HG03060 (cell line): ENCODE measurements around the gene RUSF1.
"Not testable (repeated sequence)": the region's sequence is repeated elsewhere in the genome, so short reads cannot be mapped to it uniquely, and the experiment has no call there.

Experiments
- ATAC-seq: cut with Tn5 transposase; IDR thresholded peaks from one replicate; pipeline ENCODE4 v1.9.1; 2021; ENCODE audit warnings: low read depth, moderate number of reproducible peaks; ENCODE audit not compliant: unreplicated experiment

Gene RUSF1

DNA sequence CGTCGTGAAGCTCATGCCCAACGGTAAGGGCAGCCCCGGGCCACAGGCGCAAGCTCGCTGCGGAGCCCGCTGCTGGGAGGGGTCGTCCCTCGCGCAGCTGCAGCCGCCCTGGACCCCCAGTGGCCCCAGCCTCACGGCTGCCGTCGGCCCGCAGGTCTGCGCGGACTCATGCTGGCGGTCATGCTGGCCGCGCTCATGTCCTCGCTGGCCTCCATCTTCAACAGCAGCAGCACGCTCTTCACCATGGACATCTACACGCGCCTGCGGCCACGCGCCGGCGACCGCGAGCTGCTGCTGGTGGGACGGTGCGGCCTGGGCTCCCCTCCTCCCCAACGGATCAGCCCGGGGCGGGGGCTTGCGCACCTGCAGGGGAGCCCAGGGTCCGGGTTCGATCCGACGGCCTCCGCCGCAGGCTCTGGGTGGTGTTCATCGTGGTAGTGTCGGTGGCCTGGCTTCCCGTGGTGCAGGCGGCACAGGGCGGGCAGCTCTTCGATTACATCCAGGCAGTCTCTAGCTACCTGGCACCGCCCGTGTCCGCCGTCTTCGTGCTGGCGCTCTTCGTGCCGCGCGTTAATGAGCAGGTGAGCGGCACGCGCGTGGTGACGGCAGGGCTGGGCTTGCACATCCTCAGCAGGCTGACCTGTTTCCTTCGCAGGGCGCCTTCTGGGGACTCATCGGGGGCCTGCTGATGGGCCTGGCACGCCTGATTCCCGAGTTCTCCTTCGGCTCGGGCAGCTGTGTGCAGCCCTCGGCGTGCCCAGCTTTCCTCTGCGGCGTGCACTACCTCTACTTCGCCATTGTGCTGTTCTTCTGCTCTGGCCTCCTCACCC lies 19.5 kb downstream of the RUSF1 start:
- no peak for ATAC-seq

DNA sequence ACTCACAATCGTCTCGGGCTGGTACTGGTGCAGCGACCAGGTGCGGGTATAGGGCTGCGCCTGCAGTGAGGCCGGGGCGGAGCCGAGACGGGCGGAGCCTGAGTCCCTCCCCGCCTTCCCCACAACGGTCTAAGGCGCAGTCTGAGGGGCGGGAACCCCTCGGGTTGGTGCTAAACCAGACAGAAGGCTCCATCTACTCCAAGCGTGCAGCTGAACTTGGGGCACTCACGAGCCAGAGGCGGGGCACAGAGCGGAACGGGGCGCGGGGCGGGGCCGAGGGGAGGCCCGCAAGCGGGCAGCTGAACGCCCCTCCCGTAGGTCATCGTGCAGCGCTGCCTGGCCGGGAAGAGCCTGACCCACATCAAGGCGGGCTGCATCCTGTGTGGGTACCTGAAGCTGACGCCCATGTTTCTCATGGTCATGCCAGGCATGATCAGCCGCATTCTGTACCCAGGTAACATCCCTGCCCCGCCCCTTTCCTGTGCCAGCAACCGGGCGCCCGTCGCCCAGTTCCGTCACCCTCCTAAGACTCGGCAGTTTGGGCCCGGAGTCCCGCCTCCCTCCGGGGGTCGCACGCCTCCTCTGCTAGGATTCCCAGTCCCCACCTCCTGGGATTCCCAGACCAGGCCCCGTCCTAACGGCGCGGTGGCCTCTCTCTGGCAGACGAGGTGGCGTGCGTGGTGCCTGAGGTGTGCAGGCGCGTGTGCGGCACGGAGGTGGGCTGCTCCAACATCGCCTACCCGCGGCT lies 20.3 kb downstream of the RUSF1 start:
- no peak for ATAC-seq

DNA sequence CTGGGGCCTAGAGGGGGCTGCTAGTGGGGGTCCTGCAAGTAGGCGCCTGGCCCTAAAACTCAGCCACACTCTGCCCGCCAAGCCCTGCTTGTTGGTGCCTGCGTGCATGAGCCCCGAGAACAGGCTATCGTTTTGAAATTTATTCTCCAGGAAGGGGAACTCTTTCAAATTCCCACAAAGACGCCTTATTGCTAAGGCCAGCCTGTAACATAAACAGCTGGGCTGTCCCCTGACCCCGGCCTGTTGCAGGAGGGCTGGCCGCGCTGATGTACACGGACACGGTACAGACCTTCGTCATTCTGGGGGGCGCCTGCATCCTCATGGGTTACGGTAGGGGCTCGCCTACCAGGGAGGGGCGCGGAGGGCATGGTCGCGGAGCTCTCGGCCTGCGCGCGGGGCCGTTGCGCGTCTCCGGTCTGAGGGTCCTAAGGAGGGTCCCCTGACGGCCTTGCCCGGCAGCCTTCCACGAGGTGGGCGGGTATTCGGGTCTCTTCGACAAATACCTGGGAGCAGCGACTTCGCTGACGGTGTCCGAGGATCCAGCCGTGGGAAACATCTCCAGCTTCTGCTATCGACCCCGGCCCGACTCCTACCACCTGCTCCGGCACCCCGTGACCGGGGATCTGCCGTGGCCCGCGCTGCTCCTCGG lies 21.0 kb downstream of the RUSF1 start:
- ATAC-seq = no peak

DNA sequence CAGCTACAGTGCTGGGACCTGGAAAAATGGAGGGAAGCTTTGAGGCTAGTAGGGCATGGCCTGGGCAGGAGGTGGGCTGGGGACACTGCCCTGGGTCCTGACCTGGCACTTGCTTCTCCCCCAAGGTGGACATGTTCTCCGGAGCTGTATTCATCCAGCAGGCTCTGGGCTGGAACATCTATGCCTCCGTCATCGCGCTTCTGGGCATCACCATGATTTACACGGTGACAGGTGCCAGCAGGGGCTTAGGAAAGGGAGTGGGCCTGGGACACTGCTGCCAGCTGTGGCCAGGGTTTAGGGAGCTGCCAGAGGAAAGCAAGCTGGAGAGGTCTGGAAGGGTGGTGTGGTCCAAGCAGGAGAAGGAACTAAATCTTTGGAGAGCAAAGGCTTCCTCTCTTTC lies 22.1 kb downstream of the RUSF1 start:
- no peak for ATAC-seq

DNA sequence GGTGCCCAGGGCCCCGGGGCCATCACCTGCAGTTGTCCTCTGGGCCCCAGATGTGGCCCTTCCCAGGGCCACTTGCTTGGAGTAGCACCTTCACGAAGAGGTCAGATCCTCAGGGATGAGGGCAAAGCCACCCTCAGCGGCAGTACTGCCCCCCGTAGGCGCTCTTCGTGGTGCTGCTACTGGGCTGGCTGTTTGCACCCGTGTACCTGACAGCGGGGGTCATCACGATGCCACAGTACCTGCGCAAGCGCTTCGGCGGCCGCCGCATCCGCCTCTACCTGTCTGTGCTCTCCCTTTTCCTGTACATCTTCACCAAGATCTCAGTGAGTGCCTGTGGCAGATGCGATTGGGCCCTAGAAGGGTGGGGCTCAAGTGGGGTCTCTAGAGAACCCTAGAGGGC lies 22.6 kb downstream of the RUSF1 start:
- no peak for ATAC-seq

DNA sequence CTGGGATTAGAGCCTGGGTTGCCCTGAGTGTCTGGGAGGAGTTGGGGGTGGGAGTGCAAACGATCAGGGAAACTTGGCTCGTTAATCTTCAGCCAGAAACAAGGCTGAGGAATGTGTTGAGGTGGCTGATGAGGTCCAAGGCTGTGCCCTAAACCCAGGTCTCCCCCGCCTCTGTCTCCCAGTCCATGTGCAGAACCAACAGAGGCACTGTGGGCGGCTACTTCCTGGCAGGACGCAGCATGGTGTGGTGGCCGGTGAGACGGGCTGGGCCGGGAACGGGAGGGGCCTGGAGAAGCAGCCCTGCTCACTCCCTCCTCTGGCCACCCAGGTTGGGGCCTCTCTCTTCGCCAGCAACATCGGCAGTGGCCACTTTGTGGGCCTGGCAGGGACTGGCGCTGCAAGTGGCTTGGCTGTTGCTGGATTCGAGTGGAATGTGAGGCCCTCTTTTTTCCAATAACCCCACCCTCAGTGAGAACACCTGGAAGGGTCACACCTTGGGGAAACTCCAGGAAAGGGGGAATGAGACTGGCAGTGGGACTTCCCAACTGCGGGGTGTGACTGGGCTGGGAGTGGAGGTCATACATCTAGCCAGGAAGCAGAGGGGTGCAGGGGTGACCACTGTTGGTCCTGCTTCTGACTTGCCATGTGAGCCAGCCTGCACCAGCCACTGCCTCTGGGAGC lies 23.6 kb downstream of the RUSF1 start:
- ATAC-seq = no peak

DNA sequence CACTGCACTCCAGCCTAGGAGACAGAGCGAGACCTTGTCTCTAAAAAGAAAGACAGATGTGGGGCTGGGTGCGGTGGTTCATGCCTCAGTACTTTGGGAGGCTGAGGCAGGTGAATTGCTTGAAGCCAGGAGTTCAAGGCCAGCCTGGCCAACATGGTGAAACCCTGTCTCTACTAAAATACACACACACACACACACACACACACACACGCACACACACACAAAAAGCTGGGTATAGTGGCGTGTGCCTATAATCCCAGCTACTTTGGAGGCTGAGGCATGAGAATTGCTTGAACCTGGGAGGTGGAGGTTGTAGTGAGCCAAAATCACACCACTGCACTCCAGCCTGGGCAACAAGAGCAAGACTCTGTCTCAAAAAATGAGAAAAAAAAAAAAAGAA lies 24.1 kb downstream of the RUSF1 start:
- ATAC-seq = not testable (repeated sequence)

DNA sequence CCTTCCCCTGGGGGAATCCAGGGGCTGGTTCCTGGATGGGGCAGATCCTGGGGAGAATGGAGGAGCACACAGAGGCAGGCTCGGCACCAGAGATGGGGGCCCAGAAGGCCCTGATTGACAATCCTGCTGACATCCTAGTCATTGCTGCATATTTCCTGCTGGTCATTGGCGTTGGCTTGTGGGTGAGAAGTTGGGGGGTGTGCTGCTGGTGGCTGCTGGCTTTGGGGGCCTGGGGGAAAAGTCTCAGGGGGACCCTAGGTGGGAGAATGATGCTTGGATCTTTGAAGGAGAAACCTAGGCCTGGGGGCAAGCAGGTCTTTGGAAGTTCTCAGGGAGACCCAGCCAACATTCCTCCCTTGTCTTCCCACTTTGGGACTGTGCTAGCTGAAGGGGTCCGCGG lies 25.1 kb downstream of the RUSF1 start, which contains the start of gene SLC5A2:
SLC5A2 (plus strand) TSS at position 43 of the 400 bp plus-strand sequence; CDS start at position 57, 14 bp downstream.
- ATAC-seq = no peak

DNA sequence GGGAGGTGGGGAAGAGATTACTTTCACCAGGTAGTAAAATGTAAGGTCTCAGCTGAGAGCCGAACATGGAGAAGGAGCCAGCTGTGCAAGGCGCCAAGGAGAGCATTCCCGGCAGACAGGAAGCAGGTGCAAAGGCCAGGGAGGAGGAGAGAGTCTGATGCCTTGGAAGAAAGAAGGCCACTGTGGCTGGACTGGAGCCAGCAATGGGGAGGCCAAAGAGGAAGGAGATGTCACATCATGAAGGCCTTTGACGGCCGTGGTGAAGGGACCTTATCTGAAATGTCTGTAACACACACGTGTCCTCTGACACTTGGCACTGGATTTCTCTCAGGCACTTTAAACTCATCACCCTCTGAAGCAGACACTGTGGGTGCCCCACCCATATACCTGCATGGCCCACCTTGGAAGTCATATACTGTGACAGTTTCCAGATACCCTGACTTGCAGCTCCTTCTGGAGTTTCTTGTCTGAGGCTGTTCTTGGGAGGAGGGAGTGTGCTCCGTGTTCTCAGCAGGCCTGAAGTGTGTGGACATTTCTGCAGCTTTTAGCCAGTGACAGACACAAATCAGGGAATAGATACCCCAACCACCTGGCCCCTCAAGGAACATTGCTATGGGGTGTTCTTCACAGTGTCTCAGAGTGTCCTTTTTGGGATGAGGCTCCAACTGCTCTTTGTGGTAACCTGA lies 27.2 kb downstream of the RUSF1 start:
- no peak for ATAC-seq

DNA sequence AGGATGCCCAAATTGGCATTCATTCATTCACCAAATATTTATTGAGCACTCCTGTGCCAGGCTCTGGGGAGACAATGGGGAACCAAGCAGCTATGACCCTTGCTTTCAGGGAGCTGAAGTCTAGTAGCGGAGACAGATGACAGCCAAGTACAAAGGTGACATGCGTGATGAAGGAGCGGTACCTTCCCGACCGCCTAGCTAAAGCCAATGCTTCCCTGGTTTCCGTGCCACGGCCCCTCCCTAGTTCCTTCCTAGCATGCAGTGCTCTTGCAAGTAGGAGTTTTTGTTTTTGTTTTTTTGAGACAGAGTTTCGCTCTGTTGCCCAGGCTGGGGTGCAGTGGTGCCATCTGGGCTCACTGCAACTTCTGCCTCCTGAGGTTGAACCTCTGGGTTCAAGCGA lies 28.4 kb downstream of the RUSF1 start:
- ATAC-seq = no peak

DNA sequence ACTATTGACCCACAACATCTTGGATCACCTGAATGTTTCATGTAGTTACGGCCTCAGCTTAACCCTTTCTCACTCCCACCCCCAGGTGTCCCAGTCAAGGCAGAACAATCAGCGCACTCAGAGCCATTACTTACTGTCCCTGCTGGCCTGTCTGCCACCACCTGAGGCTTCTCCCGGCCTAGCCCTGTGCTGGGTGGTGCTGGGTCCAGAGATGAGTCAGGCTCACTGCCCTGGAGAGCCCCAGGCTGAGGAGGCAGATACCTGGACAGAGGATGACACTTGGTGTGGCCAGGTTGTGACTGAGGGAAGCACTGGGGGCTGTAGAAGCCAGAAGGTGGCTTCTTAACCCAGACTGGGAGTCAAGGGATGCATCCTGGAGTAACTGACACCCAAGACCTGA lies 29.2 kb downstream of the RUSF1 start:
- ATAC-seq = no peak

DNA sequence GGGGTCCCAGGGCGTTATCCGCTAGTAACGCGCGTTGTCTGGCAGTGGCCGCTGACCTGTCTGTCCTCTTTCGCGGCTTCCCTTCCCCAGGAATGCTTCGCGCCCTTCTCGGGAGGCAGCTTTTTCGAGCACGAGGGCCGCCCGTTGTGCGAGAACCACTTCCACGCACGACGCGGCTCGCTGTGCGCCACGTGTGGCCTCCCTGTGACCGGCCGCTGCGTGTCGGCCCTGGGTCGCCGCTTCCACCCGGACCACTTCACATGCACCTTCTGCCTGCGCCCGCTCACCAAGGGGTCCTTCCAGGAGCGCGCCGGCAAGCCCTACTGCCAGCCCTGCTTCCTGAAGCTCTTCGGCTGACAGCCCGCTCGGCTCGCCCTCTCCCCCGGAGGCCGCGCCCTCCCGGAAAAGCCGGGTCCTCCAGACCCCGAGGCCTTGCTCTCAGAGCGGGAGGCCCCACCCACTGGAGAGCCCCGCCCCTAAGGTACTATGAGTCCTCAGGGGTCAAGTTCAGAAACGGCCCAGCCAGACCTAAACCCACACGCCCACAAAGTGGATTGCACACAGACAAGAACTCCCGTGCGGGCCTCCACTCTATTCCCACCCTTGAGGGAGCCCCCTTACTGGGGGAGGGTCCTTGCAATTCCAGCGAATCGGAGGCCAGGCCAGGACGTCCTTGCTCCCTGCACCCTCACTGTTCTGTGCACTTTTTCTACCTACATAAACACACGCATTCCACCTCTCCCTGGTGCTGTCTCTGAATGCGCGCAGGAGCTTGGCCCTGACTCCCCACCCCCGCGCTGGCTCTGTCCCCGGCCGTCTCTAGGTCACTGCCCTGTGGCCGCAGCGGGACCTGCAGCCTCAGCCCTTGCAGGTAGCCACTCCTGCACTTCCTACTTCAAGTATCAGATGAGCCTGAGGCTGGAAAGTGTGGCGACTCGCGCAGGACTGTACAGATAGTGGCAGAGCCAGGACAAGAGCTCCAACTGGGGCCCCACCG lies 30.7 kb downstream of the RUSF1 start:
- ATAC-seq = no peak

DNA sequence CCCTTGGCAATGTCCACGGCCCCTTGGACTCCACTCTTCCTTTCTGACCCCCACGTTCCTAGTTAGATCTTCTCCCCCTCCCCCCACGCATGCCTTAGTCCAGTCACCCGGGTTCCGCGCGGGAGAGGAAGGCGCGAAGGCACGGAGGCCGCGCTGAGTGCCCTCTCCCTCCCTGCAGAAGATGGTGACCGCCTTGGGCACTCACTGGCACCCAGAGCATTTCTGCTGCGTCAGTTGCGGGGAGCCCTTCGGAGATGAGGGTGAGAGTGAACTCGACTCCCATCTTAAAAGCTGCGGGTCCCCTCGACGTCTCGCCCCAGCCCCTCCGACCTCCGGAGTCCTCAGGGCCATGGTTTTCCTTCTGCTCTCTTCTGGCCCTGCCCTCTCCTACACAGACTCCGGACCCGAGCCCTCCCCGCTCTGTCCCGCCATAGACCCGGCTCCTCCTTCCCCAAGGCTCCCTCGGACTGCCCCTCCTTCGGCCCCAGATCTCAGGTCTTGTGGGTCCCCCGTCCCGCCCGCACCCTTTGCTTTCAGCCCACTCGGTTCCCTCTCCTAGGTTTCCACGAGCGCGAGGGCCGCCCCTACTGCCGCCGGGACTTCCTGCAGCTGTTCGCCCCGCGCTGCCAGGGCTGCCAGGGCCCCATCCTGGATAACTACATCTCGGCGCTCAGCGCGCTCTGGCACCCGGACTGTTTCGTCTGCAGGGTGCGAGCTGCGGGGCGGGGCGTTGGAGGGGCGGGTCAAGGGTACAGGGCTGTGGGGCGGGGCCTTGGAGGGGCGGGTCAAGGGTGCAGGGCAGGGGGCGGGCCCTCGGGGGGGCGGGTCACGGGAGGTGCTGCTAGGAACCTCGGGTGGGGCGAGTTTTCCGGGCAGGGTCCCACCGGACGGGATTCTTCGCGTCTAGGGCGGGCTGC lies 31.6 kb downstream of the RUSF1 start:
- ATAC-seq = no peak

DNA sequence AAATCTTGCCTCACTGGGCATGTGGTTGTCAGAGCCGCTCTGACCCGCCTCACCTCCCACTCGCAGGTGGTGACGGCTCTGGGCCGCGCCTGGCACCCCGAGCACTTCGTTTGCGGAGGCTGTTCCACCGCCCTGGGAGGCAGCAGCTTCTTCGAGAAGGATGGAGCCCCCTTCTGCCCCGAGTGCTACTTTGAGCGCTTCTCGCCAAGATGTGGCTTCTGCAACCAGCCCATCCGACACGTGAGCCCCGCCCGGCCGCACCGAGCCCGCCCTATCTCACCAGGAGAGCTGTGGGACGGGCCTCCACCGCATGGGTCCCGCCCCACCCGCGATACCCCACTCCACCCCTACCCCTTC lies 32.3 kb downstream of the RUSF1 start:
- ATAC-seq = no peak

DNA sequence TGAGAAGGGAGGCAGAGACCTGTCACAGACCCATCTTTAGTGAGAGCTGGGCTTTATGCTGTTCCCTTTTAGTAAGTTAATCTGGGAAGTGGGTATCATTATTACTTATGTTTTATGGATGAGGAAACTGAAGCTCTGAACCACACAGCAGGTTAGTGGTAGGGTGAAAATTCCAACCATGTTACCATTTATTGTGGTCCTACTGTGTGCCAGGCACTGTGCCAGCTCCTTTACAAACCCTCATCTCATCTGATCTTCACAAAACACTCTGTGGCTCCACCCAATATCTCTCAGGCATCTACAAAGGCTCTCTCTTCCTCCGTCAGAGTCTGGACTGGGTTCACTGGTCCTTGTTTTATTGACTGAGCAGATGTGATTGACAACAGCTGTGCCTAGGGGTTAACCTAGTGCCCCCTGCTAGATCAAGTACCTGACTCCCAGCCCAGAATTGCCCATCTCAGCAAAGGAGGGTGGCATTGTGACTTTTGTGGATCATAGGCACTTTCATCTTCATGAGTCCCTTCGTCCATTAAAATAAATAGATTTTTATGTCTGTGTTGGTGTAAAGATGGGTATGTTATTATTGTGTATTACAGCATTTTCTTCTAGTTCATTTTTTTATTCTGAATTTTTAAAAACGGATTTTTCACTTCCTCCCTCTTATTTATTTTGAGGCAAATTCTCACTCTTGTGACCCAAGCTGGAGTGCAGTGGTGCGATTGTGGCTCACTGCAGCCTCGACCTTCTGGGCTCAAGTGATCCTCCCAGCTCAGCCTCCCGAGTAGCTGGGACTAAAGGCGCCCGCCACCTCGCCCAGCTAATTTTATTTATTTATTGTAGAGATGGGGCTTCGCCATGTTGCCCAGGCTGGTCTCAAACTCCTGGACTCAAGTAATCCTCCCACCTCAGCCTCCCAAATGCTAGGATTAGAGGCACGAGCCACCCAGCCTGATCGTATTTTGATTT lies 33.1 kb downstream of the RUSF1 start:
- no peak for ATAC-seq

DNA sequence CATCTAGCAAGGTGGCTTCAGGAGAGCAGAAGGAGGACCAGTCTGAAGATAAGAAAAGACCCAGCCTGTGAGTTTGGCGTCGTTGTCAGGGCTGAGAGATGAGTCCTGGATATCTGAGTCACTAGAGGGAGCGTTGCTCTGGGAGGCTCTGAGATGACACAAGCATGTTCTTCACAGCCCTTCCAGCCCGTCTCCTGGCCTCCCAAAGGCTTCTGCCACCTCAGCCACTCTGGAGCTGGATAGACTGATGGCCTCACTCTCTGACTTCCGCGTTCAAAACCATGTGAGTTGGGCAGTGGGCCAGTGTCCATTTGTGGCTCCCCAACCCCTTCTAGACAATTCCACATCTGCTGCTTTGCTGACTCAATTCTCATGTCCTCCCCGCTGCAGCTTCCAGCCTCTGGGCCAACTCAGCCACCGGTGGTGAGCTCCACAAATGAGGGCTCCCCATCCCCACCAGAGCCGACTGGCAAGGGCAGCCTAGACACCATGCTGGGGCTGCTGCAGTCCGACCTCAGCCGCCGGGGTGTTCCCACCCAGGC lies 33.9 kb downstream of the RUSF1 start:
- ATAC-seq = no peak
